GM12874 (cell line): Measurements from ENCODE around the gene SIAH1.

Source experiments
- TF ChIP-seq, protein P1 (sequence below): IDR thresholded peaks from 2 replicates; pipeline ENCODE4 v1.5.1; 2011; ENCODE audit warnings: low read depth, mild to moderate bottlenecking, control low read depth, low read length, moderate library complexity; ENCODE audit not compliant: insufficient read depth

Gene SIAH1

DNA sequence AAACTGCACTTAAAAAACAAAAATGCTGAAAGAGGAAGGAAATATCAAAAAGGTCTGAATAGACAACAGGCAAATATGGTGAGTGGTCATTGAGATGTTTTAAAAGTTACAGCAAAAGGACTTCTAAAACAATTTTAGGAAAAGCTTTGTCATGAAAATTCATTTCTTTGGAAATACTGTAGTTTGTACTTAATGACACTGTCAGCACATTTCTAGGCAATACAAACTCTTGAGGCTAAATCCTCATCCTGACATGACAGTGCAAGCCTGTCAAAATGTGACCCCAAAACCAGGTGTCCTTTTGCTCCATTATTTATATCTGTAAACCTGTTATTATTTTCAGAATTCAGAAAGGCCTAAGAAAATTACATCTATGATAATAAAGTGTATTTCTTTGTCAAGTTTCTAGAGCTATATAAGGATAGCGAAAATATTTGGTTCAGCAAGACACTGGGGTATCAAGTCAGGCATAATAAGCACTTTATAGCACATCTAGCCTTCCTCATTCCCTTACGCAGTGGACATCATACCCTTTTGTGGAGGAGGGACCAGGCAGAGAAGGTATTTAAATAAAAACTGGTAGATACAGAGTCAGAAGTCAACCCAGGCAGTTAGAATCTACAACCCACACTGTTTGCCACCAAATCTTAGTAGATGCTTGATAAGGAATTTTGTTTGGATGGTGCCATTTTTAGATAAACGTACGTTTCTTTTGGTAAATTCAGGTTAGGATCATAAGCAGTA lies 28.4 kb downstream of the SIAH1 start:
- TF ChIP-seq, protein P1, sequence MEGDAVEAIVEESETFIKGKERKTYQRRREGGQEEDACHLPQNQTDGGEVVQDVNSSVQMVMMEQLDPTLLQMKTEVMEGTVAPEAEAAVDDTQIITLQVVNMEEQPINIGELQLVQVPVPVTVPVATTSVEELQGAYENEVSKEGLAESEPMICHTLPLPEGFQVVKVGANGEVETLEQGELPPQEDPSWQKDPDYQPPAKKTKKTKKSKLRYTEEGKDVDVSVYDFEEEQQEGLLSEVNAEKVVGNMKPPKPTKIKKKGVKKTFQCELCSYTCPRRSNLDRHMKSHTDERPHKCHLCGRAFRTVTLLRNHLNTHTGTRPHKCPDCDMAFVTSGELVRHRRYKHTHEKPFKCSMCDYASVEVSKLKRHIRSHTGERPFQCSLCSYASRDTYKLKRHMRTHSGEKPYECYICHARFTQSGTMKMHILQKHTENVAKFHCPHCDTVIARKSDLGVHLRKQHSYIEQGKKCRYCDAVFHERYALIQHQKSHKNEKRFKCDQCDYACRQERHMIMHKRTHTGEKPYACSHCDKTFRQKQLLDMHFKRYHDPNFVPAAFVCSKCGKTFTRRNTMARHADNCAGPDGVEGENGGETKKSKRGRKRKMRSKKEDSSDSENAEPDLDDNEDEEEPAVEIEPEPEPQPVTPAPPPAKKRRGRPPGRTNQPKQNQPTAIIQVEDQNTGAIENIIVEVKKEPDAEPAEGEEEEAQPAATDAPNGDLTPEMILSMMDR: no peak

DNA sequence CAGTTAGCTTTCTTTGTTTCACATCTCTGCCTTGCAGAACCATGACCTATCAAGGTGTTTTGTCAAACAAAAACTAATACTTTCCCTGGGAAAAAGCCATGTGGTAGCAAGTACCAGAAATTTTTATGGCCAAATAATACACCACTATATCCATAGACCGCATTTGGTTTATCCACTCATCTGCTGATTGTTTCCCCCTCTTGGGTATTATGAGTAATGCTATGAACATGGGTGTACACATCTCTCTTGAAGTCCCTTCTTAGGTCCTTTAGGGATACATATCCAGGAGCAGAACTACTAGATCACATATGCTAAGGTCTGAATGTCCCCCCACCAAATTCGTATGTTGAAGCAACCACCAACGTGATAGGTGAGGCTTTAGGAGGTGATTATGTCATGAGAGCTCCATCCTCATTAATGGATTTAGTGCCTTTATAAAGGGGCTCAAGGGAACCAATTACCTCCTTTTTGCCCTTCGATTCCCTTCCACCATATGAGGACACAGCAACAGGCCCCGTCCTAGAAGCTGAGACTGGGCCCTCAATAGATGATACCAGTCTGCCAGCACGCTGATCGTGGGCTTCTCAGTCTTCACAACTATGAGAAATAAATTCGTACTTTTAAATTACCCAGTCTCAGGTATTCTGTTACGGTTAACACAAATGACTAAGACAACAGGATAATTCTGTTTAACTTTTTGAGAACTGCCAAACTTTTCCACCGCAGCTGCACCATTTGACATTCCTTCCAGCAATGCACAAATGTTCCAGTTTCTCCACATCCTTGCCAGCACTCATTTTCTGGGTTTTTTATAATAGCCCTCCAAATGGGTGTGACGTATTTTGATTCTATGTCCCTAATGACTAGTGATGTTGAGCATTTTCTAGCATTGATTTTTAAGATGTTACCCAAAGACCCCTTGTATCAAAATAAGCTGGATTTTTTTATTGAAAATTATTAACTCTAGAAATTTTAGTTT lies 30.0 kb downstream of the SIAH1 start:
- TF ChIP-seq, protein P1: no peak

DNA sequence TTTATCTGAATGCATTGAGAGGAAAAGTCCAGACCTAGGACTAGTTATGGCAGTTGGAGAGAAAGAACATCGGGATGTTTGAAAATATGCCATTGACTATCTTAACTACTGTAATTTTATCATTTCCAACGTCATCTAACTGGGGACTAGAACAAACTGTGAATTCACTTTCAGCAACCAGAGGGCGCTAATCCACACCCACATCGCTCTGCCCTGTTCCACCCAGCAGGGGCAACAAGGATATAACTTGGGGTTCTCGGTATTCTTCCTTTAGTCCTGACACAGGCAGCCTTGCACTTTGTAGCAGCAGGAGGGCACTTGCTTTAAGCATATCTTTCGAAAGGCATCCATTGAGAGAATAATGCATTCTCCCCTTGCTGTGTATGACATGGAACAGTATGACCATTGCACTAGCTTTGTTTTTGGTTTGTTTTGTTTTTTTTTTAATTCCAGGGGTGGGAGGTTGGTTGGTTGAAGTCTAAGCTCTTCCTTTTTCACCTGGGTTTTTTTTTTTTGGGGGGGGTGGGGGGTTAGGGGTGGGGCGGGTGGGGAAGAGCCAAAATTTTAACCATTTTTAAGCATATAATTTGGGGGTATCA lies 31.5 kb downstream of the SIAH1 start:
- TF ChIP-seq, protein P1: peak; percentile 76

DNA sequence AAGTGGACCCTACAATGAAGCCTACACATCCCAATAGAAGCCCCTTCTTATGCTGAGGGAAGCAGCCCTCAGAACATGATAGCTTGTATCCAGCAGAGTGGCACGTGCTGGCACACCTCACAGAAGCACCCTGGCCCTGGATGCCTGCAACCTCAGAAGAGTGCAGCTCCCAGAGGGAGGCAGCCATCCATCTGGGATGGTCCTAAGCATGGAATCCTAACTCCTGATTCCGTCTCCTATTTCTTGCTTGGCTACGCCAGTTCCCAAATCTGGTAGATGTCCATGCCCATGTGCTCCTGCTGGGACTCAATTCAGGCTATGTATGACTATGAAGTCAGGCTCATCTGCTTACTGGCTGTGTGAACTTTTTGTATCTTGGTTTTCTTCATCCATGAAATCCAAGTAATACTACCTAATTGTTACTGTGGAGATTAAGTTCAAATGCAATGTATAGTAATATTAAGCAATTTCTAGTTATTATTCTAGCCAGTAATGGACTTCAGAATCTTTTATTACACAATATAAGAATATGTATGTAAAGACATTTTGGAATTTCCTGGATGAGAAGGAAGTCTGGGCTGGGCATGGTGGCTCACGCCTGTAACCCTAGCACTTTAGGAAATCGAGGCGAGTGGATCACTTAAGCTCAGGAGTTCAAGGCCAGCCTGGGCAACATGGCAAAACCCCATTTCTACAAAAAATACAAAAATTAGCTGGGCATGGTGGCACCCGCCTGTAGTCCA lies 32.4 kb downstream of the SIAH1 start:
- TF ChIP-seq, protein P1: no peak

DNA sequence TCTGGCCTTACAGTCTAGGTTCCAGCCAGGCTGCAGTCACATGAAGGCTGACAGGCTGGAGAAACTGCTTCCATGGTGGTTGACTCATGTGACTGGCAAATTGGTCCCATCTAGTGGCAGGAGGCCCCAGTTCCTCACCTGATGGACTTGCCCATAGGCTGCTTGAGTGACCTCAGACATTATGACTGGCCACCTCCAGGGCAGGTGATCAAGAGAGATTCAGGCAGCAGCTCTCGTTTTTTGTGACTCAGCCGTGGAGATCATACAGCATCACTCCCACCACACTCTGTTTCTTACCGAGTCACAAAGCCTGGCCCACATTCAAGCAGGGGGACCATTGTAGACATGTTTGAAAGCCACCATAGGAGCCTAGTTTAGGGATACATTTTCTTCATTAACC lies 34.5 kb downstream of the SIAH1 start:
- TF ChIP-seq, protein P1: no peak

DNA sequence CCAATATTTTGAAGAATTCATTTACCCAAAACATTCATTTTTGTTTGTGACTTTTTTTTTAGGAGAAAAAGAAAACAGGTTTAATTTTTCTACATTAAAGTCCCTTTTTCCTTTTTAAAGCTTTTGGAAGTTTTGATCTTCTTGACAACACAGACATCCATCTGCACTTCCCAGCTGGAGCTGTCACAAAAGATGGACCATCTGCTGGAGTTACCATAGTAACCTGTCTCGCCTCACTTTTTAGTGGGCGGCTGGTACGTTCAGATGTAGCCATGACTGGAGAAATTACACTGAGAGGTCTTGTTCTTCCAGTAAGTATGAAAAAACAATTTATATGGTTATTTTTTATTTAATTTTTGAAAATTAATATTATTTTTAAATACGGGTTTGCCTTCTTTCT lies 37.2 kb downstream of the SIAH1 start:
- TF ChIP-seq, protein P1: no peak
